Ascending aorta (tissue), 2 donors: ENCODE results near the gene NETO2. TPM values are rescaled to one million over a fixed set of nuclear protein-coding genes. Genes with fewer than 3 reads are reported as not detected.
"Not testable (repeated sequence)": the region's sequence is repeated elsewhere in the genome, so short reads cannot be mapped to it uniquely, and the experiment has no call there.

Experiments used
- DNase-seq, 2 donors: peaks; one replicate each; pipeline ENCODE4 v3.0.0-alpha.2; 2019; ENCODE audit warnings: low spot score in 2 of 2
- H3K27ac ChIP-seq, 2 donors: fragments of 200-600 bp; sonication (generic); one replicate each; pipeline ENCODE4 v1.5.1; 2016 to 2017; ENCODE audit warnings: mild to moderate bottlenecking in 1 of 2
- H3K27me3 ChIP-seq: fragments of 200-600 bp; sonication (generic); one replicate; pipeline ENCODE4 v1.5.1; 2017
- H3K36me3 ChIP-seq, 2 donors: fragments of 200-600 bp; sonication (generic); one replicate each; pipeline ENCODE4 v1.5.1; 2016
- H3K4me1 ChIP-seq, 2 donors: fragments of 200-600 bp; sonication (generic); one replicate each; pipeline ENCODE4 v1.5.1; 2016 to 2017; ENCODE audit warnings: mild to moderate bottlenecking in 1 of 2
- H3K4me3 ChIP-seq, 2 donors: fragments of 200-600 bp; sonication (generic); one replicate each; pipeline ENCODE4 v1.5.1; 2016 to 2017; ENCODE audit warnings: mild to moderate bottlenecking in 1 of 2
- H3K9me3 ChIP-seq, 2 donors: fragments of 200-600 bp; sonication (generic); one replicate each; pipeline ENCODE4 v1.5.1; 2016
- intact Hi-C: fragments of 100-400 bp; cut with DNase I; formaldehyde crosslinking; loops from one replicate; pipeline ENCODE4 v1.15.1; 2023
- total RNA-seq: library from RNA; depleted of rRNA; stranded (reverse); fragments of >200 nt; gene quantifications from one replicate; pipeline ENCODE4 v1.1.0, GENCODE V29; 2016
- TF ChIP-seq, protein P1 (sequence below), 3 experiments: fragments of 200-600 bp in 2 of 3; fragments of 450-650 bp in 1 of 3; sonication (generic) in 2 of 3; IDR thresholded peaks; one replicate each; pipeline ENCODE4 v1.5.1; 2016 to 2019; ENCODE audit warnings: antibody characterized with exemption in 3 of 3, mild to moderate bottlenecking in 1 of 3, moderate library complexity in 1 of 3

NETO2 gene
- total RNA-seq, 1 donor from 2014 or later = 5.9 TPM

DNA sequence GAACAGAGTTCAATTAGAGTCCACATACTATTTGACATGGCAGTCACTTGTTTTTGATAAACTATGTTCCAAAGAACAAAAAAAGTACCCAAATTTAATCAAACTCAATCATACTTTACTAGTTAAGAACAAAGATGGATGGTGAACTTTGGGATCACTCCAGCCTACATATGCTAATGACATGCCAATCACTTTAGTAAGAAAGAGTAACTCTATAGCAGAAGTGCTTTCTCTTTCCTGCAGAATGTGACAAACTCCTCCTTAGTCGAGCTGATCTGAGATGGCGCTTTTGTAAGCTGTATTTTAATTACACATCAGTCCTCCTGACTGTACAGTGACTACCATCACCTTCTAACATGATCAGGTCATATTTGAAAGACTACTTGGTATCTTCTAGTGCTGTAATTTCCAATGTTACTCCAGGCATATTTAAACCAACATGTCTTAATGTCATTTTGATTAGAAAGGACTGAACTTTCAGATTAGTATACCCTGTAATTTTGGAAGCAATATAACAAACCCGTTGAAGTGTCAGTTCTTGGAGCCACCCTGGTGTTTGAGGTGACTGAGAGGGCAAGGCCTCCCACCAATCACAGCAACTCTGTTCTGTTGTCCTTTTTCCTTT lies 4.1 kb downstream of the NETO2 start:
- no peak for DNase-seq
- Histone ChIP-seq H3K9me3 (no peaks in the 10 kb centered on the region), H3K27me3 (no peaks in the 10 kb centered on the region), H3K36me3 (no peaks in the 10 kb centered on the region), H3K4me3 (no peak overlapping the region), H3K27ac (no peak overlapping the region), H3K4me1 (peaks cover 9% of the 10 kb centered on the region in 2 donors)
- TF ChIP-seq, protein P1, sequence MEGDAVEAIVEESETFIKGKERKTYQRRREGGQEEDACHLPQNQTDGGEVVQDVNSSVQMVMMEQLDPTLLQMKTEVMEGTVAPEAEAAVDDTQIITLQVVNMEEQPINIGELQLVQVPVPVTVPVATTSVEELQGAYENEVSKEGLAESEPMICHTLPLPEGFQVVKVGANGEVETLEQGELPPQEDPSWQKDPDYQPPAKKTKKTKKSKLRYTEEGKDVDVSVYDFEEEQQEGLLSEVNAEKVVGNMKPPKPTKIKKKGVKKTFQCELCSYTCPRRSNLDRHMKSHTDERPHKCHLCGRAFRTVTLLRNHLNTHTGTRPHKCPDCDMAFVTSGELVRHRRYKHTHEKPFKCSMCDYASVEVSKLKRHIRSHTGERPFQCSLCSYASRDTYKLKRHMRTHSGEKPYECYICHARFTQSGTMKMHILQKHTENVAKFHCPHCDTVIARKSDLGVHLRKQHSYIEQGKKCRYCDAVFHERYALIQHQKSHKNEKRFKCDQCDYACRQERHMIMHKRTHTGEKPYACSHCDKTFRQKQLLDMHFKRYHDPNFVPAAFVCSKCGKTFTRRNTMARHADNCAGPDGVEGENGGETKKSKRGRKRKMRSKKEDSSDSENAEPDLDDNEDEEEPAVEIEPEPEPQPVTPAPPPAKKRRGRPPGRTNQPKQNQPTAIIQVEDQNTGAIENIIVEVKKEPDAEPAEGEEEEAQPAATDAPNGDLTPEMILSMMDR (IDR thresholded peaks at IDR 0.05) = no peak
- intact Hi-C loops = loop anchor here (2.0 to 5.0 kb wide), 3 partner anchors 102 to 1483 kb away; no protein-coding TSS in a partner anchor

DNA sequence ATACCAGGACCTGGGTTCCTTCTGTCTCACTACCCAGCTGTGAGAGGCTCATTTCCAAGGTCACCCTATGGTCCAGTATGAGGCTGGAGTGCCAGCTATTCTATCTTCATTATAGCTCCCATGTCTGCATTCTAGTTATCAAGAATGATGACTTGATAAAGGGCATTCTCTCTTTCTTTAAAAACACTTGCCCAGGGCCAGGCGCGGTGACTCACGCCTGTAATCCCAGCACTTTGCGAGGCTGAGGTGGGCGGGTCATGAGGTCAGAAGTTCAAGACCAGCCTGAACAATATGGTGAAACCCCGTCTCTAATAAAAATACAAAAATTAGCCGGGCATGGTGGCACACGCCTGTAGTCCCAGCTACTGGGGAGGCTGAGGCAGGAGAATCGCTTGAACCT lies 5.8 kb downstream of the NETO2 start:
- DNase-seq, H3K36me3 ChIP-seq, intact Hi-C loops, H3K27me3 ChIP-seq, H3K4me1 ChIP-seq, H3K4me3 ChIP-seq, H3K27ac ChIP-seq, H3K9me3 ChIP-seq: not testable (repeated sequence)

DNA sequence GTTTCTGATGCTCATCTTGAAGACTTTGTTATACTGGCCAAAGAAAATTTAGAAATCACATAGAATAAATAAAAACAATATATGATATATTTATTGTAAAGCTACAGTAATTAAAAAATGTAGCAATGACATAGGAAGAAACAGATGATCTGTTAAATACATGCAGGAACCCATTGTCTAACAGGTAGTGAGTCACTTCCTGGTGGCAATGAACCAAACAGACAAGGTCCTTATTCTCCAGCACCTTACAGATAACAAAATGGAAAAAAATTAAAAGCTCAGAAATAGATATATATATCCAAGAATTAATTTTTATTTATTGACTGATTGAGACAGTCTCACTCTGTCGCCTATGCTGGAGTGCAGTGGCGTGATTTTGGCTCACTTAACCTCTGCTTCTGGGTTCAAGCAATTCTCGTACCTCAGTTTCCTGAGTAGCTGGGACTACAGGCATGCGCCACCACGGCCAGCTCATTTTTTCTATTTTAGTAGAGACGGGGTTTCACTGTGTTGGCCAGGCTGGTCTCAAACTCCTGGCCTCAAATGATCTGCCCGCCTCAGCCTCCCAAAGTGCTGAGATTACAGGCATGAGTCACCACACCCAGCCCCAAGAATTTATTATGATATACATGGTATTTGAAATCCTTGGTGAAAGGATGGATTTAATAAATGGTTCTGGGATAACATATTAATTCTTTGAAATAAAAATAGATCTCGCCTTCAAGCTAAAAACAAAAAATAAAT lies 7.5 kb downstream of the NETO2 start:
- TF ChIP-seq, protein P1 (IDR thresholded peaks at IDR 0.05) = no peak
- intact Hi-C loops = no loop called here

DNA sequence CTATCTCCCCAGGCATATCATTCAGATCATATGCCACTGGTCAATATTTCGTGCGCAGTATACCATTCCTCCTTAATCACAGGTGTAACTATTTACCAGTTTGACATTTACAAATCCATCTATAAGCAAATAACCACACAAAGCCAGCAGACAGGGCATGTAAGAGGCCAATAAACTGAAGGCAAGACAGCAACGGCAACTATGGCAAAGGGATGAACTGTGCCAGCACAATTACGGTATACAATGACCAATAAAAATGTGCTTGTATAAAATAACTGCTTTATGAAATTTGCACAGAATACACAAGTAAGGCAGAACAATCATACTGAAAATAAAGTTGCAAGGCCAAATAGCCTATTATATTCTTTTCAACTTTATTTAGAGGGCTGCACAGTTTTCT lies 9.2 kb downstream of the NETO2 start:
- TF ChIP-seq, protein P1 (IDR thresholded peaks at IDR 0.05) = no peak
- Histone ChIP-seq H3K9me3 (no peaks in the 10 kb centered on the region), H3K4me1 (no peaks in the 10 kb centered on the region), H3K36me3 (no peaks in the 10 kb centered on the region), H3K27me3 (no peaks in the 10 kb centered on the region), H3K4me3 (no peak overlapping the region), H3K27ac (no peak overlapping the region)
- DNase-seq = no peak
- intact Hi-C loops = no loop called here

More for the DNA sequence above, 7.5 kb downstream of the NETO2 start:
- Histone ChIP-seq H3K36me3 (no peaks in the 10 kb centered on the region), H3K4me1 (no peaks in the 10 kb centered on the region), H3K27me3 (no peaks in the 10 kb centered on the region), H3K4me3 (no peak overlapping the region), H3K27ac (no peak overlapping the region), H3K9me3 (no peaks in the 10 kb centered on the region)
- no peak for DNase-seq

DNA sequence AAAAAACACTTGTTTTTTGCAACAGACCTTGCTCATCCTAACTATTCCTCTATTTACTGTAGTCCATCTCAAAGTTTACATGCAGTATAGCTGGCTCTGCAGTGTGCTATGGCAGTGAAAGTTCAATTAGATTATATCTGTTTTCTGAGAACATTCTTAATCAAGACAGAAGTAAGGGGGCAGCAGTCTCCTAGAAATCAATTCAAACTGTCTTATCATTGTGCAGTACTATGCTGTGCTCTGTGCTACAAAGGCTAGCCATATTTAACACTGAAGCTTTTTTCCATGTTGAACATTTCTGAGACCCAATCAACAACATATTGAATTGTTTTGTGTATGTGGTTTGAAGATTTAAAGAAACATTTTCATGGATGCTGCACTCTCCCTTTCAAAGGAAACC lies 11.4 kb downstream of the NETO2 start:
- no peaks in the 10 kb centered on the region for H3K4me1 ChIP-seq
- intact Hi-C loops = no loop called here
- no peak for DNase-seq
- no peaks in the 10 kb centered on the region for H3K9me3 ChIP-seq
- H3K27ac ChIP-seq = no peak overlapping the region
- H3K27me3 ChIP-seq = no peaks in the 10 kb centered on the region
- H3K36me3 ChIP-seq = no peaks in the 10 kb centered on the region
- no peak overlapping the region for H3K4me3 ChIP-seq
- TF ChIP-seq, protein P1 (IDR thresholded peaks at IDR 0.05) = no peak

DNA sequence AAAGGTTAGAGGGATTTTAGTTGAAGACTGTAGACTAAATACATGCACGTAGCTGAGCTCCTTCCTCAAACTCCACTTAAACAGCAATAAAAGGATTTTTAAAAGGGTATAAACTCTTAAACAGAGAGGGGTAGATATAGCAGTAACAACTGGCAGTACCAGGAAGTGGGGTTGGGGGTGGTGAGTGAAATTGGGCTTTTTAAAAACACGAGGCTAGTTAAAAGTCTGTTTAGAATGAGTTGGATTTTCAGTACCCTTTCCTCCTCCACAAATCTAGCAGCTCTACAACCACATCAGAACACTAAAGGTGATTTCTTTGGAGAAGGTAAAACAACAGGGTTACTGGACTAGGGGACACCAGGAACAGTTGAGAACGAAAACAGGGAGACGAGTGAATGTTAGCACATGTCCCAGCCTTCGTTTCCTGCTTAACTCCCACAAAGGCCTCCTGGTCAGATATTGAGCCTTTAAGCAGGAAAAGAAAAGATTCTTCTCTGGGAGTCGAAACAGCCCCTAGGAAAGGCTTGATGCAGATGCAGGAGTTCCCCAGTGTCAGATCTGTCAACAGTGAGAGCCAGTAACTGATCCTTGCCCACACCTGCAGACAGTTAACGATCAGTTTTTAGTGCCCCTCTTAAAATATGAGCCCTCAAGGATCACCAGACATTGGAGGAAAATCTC lies 13.8 kb downstream of the NETO2 start:
- TF ChIP-seq, protein P1 (IDR thresholded peaks at IDR 0.05) = no peak
- DNase-seq = no peak

More for the DNA sequence above, 13.8 kb downstream of the NETO2 start:
- Histone ChIP-seq H3K27me3 (no peaks in the 10 kb centered on the region), H3K4me3 (no peak overlapping the region), H3K27ac (no peak overlapping the region), H3K9me3 (no peaks in the 10 kb centered on the region), H3K36me3 (no peaks in the 10 kb centered on the region), H3K4me1 (no peaks in the 10 kb centered on the region)
- intact Hi-C loops = no loop called here
